GM19468 (cell line): Measurements from ENCODE around the gene DTNA.

Source experiments
- ATAC-seq: cut with Tn5 transposase; IDR thresholded peaks from one replicate; pipeline ENCODE4 v1.9.1; 2021; ENCODE audit warnings: mild to moderate bottlenecking, moderate library complexity, moderate number of reproducible peaks; ENCODE audit not compliant: unreplicated experiment; ENCODE audit errors: extremely low read depth

The DTNA gene

DNA sequence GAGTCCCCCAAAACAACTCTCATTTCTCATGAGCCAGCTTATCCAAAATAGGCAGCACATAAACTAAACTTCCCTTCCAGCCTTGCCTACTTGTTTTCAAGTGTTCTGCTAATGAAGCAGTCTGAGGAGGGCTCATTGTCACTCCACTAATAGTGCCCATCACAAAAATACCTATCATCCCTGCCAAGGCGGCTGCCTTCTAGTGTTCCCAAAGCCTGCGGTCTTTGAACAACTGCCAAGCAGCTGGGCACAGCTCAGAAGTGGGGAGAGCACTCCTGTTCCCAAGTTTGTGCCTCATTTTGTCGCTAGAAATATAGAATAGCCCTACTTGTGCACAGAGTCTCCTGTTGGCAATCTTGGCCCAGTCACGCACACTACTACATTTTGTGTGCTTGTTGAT is 50.3 kb downstream of the DTNA start:
- ATAC-seq: no peak

GRCh38 chr18:34764451-34764850 is 54.4 kb downstream of the DTNA start:
- ATAC-seq: no peak

DNA sequence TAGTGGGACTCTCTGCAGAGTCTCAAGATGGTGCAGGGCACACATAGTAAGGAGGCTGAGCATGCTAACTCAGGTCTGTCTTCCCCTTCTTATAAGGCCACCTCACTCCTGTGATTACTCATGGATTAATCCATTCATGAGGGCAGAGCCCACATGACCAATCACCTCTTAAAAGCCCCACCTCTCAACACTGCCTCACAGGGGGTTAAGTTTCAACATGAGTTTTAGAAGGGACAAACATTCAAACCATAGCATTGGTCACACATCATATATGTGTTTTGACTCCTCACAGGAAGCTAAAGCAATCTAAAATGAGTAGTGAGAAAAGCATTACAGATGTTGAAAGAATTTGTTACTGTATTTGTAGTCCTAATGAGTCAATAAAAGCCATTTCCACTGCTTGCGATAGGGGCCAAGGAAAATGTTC is 57.5 kb downstream of the DTNA start:
- no peak for ATAC-seq

GRCh38 chr18:34771958-34772357 is 61.9 kb downstream of the DTNA start:
- no peak for ATAC-seq

GRCh38 chr18:34772887-34773286 is 62.8 kb downstream of the DTNA start:
- no peak for ATAC-seq

DNA sequence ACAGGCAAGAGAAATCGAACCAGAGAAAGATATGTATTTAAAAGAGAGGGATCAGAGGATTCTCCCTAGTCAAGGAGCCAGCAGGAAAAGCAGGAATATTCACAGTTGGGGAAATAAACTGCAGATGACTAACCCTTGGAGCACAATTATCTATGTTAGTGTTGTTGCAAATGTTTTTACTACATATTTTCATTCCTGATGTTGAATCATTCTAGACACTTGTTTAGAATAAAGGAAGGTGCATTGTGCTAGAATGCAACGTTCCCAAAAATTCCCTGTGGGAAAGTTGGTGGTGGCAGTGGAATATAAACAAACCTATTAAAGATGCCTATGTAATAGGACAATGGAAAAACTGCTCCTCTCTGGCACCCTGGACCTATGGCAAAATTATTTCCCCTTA is 63.3 kb downstream of the DTNA start:
- no peak for ATAC-seq

DNA sequence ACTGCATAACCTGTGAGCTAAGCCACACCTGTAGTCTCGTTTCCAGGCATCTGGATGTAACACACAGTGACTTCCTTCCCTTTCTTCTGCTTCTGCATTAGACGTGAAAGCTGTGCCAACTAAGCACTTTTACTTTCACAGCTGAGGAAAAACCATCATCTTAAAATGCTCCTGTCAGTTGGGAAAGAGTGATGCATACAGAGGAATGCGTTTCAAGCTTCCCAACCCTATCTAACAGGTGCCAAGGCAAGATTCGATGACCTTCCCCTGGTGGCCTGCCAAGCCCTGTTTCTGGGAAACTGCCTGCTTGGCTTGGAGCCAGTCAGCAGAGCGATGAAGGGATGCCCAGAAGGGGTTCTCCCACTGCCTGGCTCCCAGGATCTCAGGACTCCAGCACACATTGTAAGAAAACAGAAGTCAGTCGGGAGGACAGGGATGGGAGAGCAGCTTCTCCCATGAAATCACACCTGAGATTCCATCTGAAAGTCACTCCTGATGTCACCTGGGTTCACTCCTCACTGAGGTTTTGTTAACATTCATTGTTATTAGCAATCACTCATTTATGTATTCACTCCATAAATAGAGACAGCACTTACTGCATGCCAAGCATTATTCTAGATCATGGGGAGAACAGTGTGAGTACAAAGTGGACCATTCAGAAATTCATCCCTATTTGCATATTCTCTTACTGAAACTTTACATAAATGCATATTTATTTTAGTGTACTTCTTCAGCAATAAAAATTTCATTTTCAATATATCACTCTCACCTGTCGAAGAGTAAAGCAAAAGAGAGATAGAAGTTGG is 64.1 kb downstream of the DTNA start:
- ATAC-seq: no peak

GRCh38 chr18:34775461-34775860 is 65.4 kb downstream of the DTNA start:
- no peak for ATAC-seq

DNA sequence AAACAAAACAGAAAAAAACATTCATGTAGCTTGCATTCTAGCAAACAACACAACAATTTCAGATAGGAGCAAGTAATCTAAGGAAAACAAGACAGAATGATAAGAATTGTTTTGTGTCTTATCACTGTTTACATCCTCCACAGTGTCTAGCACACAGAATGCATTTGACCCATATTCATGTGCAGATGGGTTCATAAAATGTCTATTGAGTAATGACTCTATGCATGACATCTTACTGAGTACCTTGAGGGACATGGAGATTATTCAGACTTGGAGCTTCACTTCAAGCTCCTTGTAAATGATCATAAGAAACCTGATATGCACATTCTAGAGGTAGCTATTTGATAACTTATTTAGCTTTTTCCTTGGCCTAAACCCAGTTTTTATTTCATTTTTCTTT is 69.0 kb downstream of the DTNA start:
- no peak for ATAC-seq

DNA sequence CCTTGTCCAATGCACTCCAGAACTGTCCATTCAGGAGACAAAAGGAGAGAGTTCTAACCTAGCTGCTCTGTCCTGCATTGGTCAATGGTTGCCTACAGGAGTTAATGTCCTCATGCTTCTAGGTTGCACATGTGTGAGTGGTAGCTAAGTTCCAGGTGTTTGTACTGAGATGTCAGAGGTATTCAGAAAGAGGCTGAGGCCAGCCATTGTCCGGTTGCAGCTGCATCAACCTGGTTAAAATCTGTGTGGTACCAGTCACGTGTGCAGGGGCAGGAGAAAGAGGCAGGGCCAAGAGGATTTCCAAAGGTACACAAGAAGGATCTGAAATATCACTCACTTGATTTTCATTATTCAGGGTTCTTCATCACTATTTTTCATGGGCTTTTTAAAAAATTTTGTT is 70.8 kb downstream of the DTNA start:
- ATAC-seq: no peak

GRCh38 chr18:34783501-34783900 is 73.4 kb downstream of the DTNA start:
- no peak for ATAC-seq

DNA sequence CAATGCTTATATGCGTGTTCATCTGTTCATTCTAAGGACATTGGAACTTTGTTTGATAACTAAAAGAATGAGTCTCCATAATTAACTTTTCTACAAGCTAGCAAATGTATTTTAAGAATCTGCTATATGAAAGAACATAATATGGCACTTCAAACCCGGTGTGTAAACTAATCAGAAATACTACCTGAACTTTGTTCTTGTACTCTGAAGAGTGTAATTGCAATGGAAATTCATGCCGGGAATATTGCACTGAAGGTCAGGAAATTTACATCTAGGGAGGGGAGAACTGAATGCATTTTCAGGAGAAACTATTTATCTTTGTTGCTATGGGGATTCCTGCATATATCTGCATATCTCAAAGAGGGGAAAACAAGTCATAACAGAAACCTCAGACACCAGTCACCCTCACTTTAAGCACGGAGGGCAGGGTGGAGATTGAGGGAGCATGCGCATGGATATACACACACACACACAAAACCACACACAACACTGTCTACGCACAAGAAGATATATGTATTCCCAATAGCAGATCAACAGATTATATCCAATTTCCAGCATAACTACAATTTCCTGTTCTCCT is 76.2 kb downstream of the DTNA start:
- ATAC-seq: no peak

- no peak for ATAC-seq
Observed at GRCh38 chr18:34787931-34788532, 77.9 kb downstream of the DTNA start.

DNA sequence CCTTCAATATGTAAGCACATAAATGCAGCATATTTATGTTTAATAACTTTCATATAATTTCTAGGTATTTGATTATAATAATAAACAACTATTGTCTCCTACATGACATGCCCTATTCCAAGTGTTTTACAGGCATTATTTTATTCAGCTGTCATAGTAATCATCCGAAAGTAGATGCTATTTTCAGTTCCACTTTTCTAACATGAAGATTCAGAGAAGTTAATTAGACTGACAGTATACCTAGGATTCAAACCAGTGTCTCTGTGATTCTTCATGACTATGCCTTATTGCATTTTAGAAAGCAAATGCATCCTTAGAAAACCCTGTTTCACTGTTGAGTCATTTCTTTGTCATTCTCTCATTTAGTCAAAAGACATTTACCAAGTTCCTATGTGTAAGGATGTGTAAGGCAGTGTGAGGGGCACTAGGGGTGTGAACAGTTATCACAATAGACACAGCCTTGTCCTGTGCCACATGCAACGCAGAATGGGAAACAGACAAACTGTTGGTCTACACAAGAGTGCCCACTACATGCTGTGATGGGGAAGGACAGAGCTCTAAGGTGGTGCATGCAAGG is 79.8 kb downstream of the DTNA start:
- no peak for ATAC-seq

DNA sequence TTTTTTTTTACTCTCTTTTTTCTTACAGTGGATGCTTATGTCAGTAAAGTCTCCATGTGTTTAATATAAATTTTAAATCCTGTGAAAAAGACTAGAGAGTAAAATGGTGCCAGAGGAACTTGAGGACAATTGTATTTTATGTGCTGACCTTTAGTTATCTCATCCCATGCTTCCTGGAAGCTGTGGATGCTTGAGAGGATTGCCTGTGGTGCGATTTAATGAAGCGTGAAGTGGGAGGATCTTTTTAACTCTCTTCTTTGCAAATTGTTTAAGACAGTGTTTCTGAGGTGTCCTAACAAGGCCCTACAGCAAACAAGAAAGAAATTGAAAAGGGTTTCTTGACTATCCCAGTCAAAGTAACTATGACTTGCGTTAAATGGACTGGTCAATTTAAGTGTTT is 84.2 kb downstream of the DTNA start:
- ATAC-seq: no peak

DNA sequence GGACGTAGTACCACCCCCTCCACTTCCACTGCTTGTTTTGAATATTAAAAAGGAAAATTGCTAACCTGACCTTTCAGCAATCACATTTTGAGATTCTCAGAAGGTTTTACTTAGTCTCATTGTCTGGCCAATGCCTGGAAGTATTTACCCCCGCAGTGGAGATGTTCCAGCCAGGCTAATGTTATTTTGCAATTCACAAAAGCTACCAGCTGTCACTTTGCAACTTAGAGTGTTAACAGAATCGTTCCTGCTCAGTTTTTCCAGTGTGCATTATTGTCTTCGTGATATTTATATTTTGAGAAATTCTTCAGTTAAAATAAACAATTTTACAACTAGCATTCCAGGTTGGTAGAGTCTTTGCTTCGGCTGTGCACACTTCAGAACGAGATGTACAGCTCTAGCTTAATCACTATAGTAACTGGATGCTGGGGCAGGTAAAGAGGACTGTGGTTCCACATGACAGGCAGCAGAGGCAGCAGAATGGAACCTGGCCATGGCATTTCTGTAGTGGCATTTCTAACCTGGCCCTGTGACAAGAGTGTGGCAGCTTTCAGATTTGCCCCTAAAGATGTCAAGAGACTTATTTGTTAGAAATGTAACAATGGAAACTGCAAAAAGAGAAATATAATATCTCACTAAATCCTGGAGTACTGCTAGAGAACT is 85.1 kb downstream of the DTNA start:
- ATAC-seq: no peak

- no peak for ATAC-seq
Observed at GRCh38 chr18:34796035-34796657, 86.0 kb downstream of the DTNA start.

DNA sequence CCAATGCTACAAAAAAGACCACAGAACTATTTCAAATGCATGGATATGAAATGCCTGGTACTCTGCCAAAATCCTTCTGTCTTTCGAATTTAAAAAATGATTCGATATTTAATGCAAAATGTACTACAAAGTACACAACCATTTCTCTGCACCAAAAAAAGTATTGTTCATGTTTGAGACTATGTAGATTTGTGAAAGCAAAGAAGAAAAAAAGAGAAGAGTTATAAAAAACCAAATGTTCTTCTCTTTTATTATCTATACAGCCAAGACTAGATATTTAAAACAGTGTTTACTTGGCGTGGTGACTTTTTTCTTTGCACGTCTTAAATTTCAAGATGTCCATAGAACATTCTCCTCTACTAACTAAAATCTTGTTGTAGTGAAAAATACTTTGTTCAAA is 89.2 kb downstream of the DTNA start:
- ATAC-seq: no peak

- ATAC-seq: no peak
Observed at GRCh38 chr18:34800381-34800780, 90.3 kb downstream of the DTNA start.

DNA sequence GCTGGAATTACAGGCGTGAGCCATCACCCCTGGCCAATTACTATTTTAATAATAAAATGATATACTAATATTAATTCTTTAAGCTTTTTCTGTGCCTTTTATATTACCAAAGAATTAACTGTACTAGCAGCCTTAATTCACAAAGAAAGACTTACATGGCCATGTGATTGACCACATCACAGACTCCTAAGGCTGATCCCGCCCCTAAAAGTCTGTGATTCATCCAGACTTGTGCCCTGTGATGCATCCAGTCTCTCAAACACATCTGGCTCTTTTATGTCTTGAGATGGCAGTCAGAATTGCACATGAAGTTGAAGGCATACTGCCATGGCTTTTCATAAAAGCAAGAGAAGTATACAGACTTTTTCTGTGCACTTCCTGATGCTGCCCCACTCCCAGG is 91.7 kb downstream of the DTNA start:
- ATAC-seq: no peak
